Transverse colon (tissue), 4 donors: ENCODE data around the gene PDIA4. TPM values are rescaled to one million over a fixed set of nuclear protein-coding genes. Genes with fewer than 3 reads are reported as not detected.
"Not testable (repeated sequence)": the region's sequence is repeated elsewhere in the genome, so short reads cannot be mapped to it uniquely, and the experiment has no call there.

ENCODE experiments used
- DNase-seq: peaks from one replicate; pipeline ENCODE4 v3.0.0-alpha.2; 2019
- H3K27ac ChIP-seq, 4 donors: fragments of 200-600 bp; sonication (generic); 2 replicates each; pipeline ENCODE4 v1.5.1; 2016 to 2018; ENCODE audit warnings: inconsistent platforms in 4 of 4
- H3K27me3 ChIP-seq: fragments of 200-600 bp; sonication (generic); 2 replicates; pipeline ENCODE4 v1.5.1; 2017; ENCODE audit warnings: inconsistent platforms
- H3K36me3 ChIP-seq, 4 donors: fragments of 200-600 bp; sonication (generic); 2 replicates each; pipeline ENCODE4 v1.5.1; 2017 to 2019; ENCODE audit warnings: inconsistent platforms in 4 of 4
- H3K4me1 ChIP-seq, 4 donors: fragments of 200-600 bp; sonication (generic); 2 replicates each; pipeline ENCODE4 v1.5.1; 2017 to 2020; ENCODE audit warnings: inconsistent platforms in 4 of 4
- H3K4me3 ChIP-seq, 4 donors: fragments of 200-600 bp; sonication (generic); 1 replicate in 1 of 4; 2 replicates in 3 of 4; pipeline versions ENCODE4 v1.5.1 to v1.6.1; 2017 to 2019; ENCODE audit warnings: inconsistent platforms in 4 of 4
- H3K9me3 ChIP-seq, 2 donors: fragments of 200-600 bp; sonication (generic); 2 replicates each; pipeline ENCODE4 v1.5.1; 2017 to 2019; ENCODE audit warnings: inconsistent platforms in 2 of 2
- CTCF ChIP-seq, 5 experiments: fragments of 200-600 bp in 3 of 5; fragments of 450-650 bp in 2 of 5; sonication (generic) in 3 of 5; IDR thresholded peaks; 1 replicate in 2 of 5; 2 replicates in 3 of 5; pipeline ENCODE4 v1.5.1; 2016 to 2017; ENCODE audit warnings: antibody characterized with exemption in 5 of 5, inconsistent platforms in 3 of 5, mild to moderate bottlenecking in 2 of 5, moderate library complexity in 1 of 5
- EP300 ChIP-seq: sonication (generic); formaldehyde crosslinking; IDR thresholded peaks from one replicate; pipeline ENCODE4 v1.6.1; 2017; ENCODE audit warnings: antibody characterized with exemption, low read depth
- POLR2A ChIP-seq: fragments of 450-650 bp; IDR thresholded peaks from one replicate; pipeline ENCODE4 v1.6.1; 2016; ENCODE audit warnings: antibody characterized with exemption, mild to moderate bottlenecking, moderate library complexity
- POLR2AphosphoS5 ChIP-seq, 3 donors: sonication (generic); formaldehyde crosslinking; IDR thresholded peaks; one replicate each; pipeline ENCODE4 v1.6.1; 2016; ENCODE audit warnings: antibody characterized with exemption in 3 of 3
- WGBS, 2 donors: methylation state at CpG; one replicate each; pipeline ENCODE4 v1.1.5; 2018; ENCODE audit warnings: low coverage in 1 of 2; 5-methylcytosine and 5-hydroxymethylcytosine counted together
- in situ Hi-C, 4 donors: fragments of 200-750 bp; cut with MboI; loops; one replicate each; pipeline versions ENCODE4 v1.15.0 to v1.15.1; 2017; ENCODE audit warnings: low sequenced_read_pairs in 3 of 4, low pct_ligation_motif_present in 1 of 4, low pct_unique_long_range_greater_than_20kb in 1 of 4
- intact Hi-C: fragments of 100-400 bp; cut with DNase I; formaldehyde crosslinking; loops from one replicate; pipeline ENCODE4 v1.15.1; 2023; ENCODE audit warnings: low total_unique reads
- total RNA-seq, 4 donors: library from RNA; depleted of rRNA; stranded (reverse); fragments of >200 nt; gene quantifications; one replicate each; pipeline ENCODE4 v1.1.0, GENCODE V29; 2016

The PDIA4 gene
- total RNA-seq, 4 donors from 2014 or later = 44.5 to 79.5 (median 74.7) TPM

- Histone ChIP-seq H3K36me3 (peaks cover 0 to 28% (median 5%) of the 10 kb centered on the region in 4 donors), H3K27ac (no peak overlapping the region)
- no peak for DNase-seq
Measured at GRCh38 chr7:149070372-149071125, 42.2 kb upstream of the PDIA4 start.

DNA sequence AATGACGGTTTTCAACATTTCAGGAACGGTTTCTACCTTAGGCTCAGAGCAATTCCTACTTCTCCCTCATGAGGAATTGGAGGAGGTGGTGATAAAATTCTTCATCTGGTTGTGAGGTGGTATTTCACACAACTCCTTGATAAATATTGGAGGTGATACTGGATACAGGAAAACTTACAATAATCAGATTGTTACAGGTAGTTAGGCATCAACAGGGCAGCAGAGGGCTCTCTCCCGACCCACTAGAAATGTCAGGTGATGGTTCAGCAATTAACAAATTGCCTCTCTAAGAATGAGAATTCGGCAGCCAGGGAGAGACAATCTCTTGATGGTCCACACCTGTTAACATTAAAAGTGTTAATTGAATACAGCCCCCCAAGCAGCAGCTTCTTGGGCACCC is 39.6 kb upstream of the PDIA4 start:
- no peak for TF ChIP-seq POLR2AphosphoS5 (IDR thresholded peaks at IDR 0.05)
- TF ChIP-seq CTCF (IDR thresholded peaks at IDR 0.05) = no peak
- no peak for TF ChIP-seq EP300
- TF ChIP-seq POLR2A = no peak
- Histone ChIP-seq H3K4me1 (peaks cover 0 to 4% (median 2%) of the 10 kb centered on the region in 4 donors), H3K36me3 (peaks cover 0 to 23% (median 5%) of the 10 kb centered on the region in 4 donors), H3K27me3 (no peaks in the 10 kb centered on the region), H3K4me3 (no peak overlapping the region), H3K9me3 (no peaks in the 10 kb centered on the region), H3K27ac (no peak overlapping the region)
- 63 to 100% methylated on average over 2 to 4 of the region's 4 CpGs for WGBS, 2 donors
- no peak for DNase-seq
- in situ Hi-C loops = loop anchor here in 1 of 4 donors (10.0 kb wide), 1 partner anchor 63 kb away; no protein-coding TSS in a partner anchor
- intact Hi-C loops = loop anchor here (5.0 kb wide), 1 partner anchor 61 kb away; no protein-coding TSS in a partner anchor

More at GRCh38 chr7:149070372-149071125, 42.2 kb upstream of the PDIA4 start:
- WGBS, 2 donors = 97 to 100% methylated on average over 2 to 30 of the region's 31 CpGs
- H3K27me3 ChIP-seq = no peaks in the 10 kb centered on the region
- no peaks in the 10 kb centered on the region for H3K9me3 ChIP-seq
- no peaks in the 10 kb centered on the region for H3K4me1 ChIP-seq
- in situ Hi-C loops (no loop called here), intact Hi-C loops (no loop called here)
- no peak for TF ChIP-seq POLR2AphosphoS5 (IDR thresholded peaks at IDR 0.05)
- no peak for TF ChIP-seq EP300
- no peak for TF ChIP-seq CTCF (IDR thresholded peaks at IDR 0.05)
- TF ChIP-seq POLR2A = no peak
- no peak overlapping the region for H3K4me3 ChIP-seq

DNA sequence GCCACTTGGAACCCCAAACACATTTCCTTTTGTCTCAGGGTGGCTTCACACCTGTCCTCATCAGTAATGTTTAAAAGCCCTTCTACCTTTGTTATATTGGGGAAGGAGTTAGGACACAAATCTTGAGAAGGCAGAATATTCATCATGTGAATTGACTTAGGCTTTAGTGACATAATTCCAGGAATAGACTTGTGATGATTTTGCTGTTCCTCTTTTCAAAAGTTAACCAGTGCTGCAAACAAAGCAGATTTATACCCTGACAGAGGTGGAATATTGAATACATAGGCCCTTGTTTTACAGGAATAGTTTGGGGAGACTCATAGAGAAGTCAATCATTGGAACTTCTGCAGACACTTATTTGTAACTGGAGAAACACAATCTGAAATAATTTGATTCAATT is 35.2 kb upstream of the PDIA4 start:
- Histone ChIP-seq H3K9me3 (no peaks in the 10 kb centered on the region), H3K4me3 (no peak overlapping the region), H3K27ac (no peak overlapping the region), H3K27me3 (no peaks in the 10 kb centered on the region), H3K4me1 (peaks cover 0 to 4% (median 2%) of the 10 kb centered on the region in 4 donors), H3K36me3 (no peaks in the 10 kb centered on the region)
- TF ChIP-seq POLR2A (no peak), EP300 (no peak), CTCF (IDR thresholded peaks at IDR 0.05) (no peak), POLR2AphosphoS5 (IDR thresholded peaks at IDR 0.05) (no peak)
- no peak for DNase-seq
- intact Hi-C loops = no loop called here
- in situ Hi-C loops = loop anchor here in 1 of 4 donors (10.0 kb wide), 1 partner anchor 59 kb away; no protein-coding TSS in a partner anchor

- H3K27ac ChIP-seq, H3K4me3 ChIP-seq, H3K36me3 ChIP-seq, H3K4me1 ChIP-seq, H3K27me3 ChIP-seq, intact Hi-C loops, H3K9me3 ChIP-seq, DNase-seq: not testable (repeated sequence)
- WGBS, 2 donors = 79 to 83% methylated on average over 6 to 10 of the region's 10 CpGs
- in situ Hi-C loops = loop anchor here in 1 of 4 donors (10.0 kb wide), 1 partner anchor 58 kb away; no protein-coding TSS in a partner anchor
Measured at GRCh38 chr7:149062217-149062899, 34.1 kb upstream of the PDIA4 start.
